Mononuclear cell (primary cell): ENCODE data around the gene PAQR7. TPM values are rescaled to one million over a fixed set of nuclear protein-coding genes. Genes with fewer than 3 reads are reported as not detected.

Experiments
- H3K27me3 ChIP-seq: 2 replicates; pipeline ENCODE4 v1.6.0; 2011; ENCODE audit warnings: low read length, control low read depth; ENCODE audit not compliant: insufficient read depth
- H3K4me1 ChIP-seq: 2 replicates; pipeline ENCODE4 v1.5.1; 2011; ENCODE audit warnings: mild to moderate bottlenecking, low read length, control low read depth; ENCODE audit not compliant: insufficient read depth
- H3K4me3 ChIP-seq: 2 replicates; pipeline ENCODE4 v1.5.1; 2011; ENCODE audit warnings: mild to moderate bottlenecking, low read length, moderate library complexity
- H3K9me3 ChIP-seq: 2 replicates; pipeline ENCODE4 v1.5.1; 2011; ENCODE audit warnings: low read depth, mild to moderate bottlenecking, control low read depth, low read length
- total RNA-seq: library from RNA; depleted of rRNA; stranded (reverse); fragments of >200 nt; gene quantifications from one replicate; pipeline ENCODE4 v1.2.3, GENCODE V29; 2012

The PAQR7 gene
- total RNA-seq, 1 donor, result 3.5 TPM

GRCh38 chr1:25813071-25813733, 62.3 kb downstream of the PAQR7 start:
- Histone ChIP-seq H3K4me1 (peaks cover 26% of the 10 kb centered on the region), H3K27me3 (no peaks in the 10 kb centered on the region), H3K4me3 (no peak overlapping the region), H3K9me3 (no peaks in the 10 kb centered on the region)

Other genes with a start within 250 kb of the PAQR7 start
- gene SELENON, start 75.5 kb downstream of the PAQR7 start, total RNA-seq, result 13.4 TPM
- gene MTFR1L, start 55.8 kb downstream of the PAQR7 start, total RNA-seq, result 17.0 TPM
- 0.94 TPM for gene AUNIP, start 16.3 kb downstream of the PAQR7 start, total RNA-seq
- gene STMN1, start 30.7 kb upstream of the PAQR7 start, total RNA-seq, result 6.4 TPM
- 5.8 TPM for gene PAFAH2, start 122.4 kb upstream of the PAQR7 start, total RNA-seq
- gene EXTL1, start 146.1 kb upstream of the PAQR7 start, total RNA-seq, result under 0.01 TPM
- not detected for gene SLC30A2, start 170.4 kb upstream of the PAQR7 start, total RNA-seq
- not detected for gene TRIM63, start 191.9 kb upstream of the PAQR7 start, total RNA-seq
- 19.3 TPM for gene PDIK1L, start 236.1 kb upstream of the PAQR7 start, total RNA-seq